ENCODE measurements around the gene DTX2.

DNA sequence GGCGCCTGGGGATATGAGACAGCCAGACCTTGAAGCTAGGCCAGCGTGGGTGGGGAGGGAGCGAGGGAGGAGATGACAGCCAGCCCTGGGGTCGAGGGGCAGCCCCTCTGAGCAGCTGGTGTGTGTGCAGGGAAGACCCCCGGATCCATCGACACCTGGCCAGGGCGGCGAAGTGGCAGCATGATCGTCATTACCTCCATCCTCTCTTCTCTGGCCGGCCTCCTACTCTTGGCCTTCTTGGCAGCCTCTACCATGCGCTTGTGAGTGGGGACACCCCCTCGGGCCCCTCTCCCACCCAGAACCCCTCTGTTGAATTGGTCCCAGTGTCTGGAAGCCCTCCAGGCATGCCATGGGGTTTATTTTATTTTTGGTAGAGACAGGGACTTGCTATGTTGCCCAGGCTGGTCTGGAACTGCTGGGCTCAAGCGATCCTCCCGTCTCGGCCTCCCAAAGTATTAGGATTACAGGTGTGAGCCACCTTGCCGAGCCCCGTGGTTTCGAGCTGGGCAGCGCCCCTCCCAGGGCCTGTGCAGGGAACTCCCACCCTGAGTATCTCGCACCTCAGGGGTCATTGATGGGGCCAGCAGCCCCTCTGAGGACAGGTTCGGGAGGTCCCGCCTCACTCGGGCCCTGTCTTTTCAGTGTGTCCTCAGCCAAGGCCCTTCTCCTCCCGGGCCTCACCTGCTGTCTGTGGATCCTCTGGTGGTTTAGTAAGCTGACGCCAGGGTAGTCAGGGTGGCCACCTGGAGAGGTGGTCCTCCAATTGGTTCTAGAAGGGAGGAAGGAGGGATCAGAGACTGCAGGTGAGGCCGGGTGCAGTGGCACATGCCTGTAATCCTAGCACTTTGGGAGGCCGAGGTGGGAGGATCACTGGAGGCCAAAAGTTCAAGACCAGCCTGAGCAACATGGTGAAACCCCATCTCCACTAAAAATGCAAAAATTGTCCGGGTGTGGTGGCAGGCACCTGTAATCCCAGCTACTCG, 52.6 kb downstream of the DTX2 start:
- TF ChIP-seq, protein P1, sequence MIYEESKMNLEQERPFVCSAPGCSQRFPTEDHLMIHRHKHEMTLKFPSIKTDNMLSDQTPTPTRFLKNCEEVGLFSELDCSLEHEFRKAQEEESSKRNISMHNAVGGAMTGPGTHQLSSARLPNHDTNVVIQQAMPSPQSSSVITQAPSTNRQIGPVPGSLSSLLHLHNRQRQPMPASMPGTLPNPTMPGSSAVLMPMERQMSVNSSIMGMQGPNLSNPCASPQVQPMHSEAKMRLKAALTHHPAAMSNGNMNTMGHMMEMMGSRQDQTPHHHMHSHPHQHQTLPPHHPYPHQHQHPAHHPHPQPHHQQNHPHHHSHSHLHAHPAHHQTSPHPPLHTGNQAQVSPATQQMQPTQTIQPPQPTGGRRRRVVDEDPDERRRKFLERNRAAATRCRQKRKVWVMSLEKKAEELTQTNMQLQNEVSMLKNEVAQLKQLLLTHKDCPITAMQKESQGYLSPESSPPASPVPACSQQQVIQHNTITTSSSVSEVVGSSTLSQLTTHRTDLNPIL (CRISPR knock-in tag; IDR thresholded peaks at IDR 0.05; ENCODE audit: low read depth): no peak
- TF ChIP-seq, protein P2, sequence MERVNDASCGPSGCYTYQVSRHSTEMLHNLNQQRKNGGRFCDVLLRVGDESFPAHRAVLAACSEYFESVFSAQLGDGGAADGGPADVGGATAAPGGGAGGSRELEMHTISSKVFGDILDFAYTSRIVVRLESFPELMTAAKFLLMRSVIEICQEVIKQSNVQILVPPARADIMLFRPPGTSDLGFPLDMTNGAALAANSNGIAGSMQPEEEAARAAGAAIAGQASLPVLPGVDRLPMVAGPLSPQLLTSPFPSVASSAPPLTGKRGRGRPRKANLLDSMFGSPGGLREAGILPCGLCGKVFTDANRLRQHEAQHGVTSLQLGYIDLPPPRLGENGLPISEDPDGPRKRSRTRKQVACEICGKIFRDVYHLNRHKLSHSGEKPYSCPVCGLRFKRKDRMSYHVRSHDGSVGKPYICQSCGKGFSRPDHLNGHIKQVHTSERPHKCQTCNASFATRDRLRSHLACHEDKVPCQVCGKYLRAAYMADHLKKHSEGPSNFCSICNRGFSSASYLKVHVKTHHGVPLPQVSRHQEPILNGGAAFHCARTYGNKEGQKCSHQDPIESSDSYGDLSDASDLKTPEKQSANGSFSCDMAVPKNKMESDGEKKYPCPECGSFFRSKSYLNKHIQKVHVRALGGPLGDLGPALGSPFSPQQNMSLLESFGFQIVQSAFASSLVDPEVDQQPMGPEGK (CRISPR knock-in tag; IDR thresholded peaks at IDR 0.05; ENCODE audit: borderline replicate concordance): no peak
- TF ChIP-seq TOX (CRISPR knock-in tag; IDR thresholded peaks at IDR 0.05; ENCODE audit: borderline replicate concordance) (no peak), ARNTL (CRISPR knock-in tag; IDR thresholded peaks at IDR 0.05; ENCODE audit: borderline replicate concordance, low read depth) (no peak), RARB (CRISPR knock-in tag; IDR thresholded peaks at IDR 0.05) (no peak), ESRRG (CRISPR knock-in tag; IDR thresholded peaks at IDR 0.05) (no peak)
